Spleen (tissue), 11 donors: ENCODE measurements around the gene TEDC1. TPM values are rescaled to one million over a fixed set of nuclear protein-coding genes. Genes with fewer than 3 reads are reported as not detected.

Experiments
- DNase-seq: peaks from one replicate; pipeline ENCODE4 v3.0.0-alpha.2; 2020
- H3K27ac ChIP-seq, 8 donors: fragments of 200-600 bp; sonication (generic) in 7 of 8; 1 replicate in 4 of 8; 2 replicates in 4 of 8; pipeline versions ENCODE4 v1.5.0 to v1.8.0; 2016 to 2021; ENCODE audit warnings: inconsistent platforms in 4 of 8, mild to moderate bottlenecking in 4 of 8, moderate library complexity in 1 of 8
- H3K27me3 ChIP-seq, 7 donors: fragments of 200-600 bp; sonication (generic) in 6 of 7; replicated peaks in 1 of 7; 1 replicate in 4 of 7; 2 replicates in 3 of 7; pipeline versions ENCODE4 v1.5.0 to v1.8.0; 2016 to 2021; ENCODE audit warnings: inconsistent platforms in 3 of 7, mild to moderate bottlenecking in 1 of 7
- H3K36me3 ChIP-seq, 6 donors: fragments of 200-600 bp; sonication (generic) in 5 of 6; 1 replicate in 4 of 6; 2 replicates in 2 of 6; pipeline versions ENCODE4 v1.5.0 to v1.8.0; 2016 to 2021; ENCODE audit warnings: inconsistent platforms in 2 of 6
- H3K4me1 ChIP-seq, 6 donors: fragments of 200-600 bp; sonication (generic) in 5 of 6; 1 replicate in 3 of 6; 2 replicates in 3 of 6; pipeline versions ENCODE4 v1.5.0 to v1.8.0; 2016 to 2021; ENCODE audit warnings: inconsistent platforms in 3 of 6
- H3K4me3 ChIP-seq, 8 donors: fragments of 200-600 bp; sonication (generic) in 7 of 8; 1 replicate in 4 of 8; 2 replicates in 4 of 8; pipeline versions ENCODE4 v1.5.0 to v1.8.0; 2016 to 2021; ENCODE audit warnings: inconsistent platforms in 4 of 8, mild to moderate bottlenecking in 4 of 8, moderate library complexity in 2 of 8
- H3K9me3 ChIP-seq, 8 donors: fragments of 200-600 bp; sonication (generic) in 7 of 8; 1 replicate in 4 of 8; 2 replicates in 4 of 8; pipeline versions ENCODE4 v1.5.0 to v1.8.0; 2016 to 2021; ENCODE audit warnings: inconsistent platforms in 4 of 8
- POLR2A ChIP-seq, 3 donors: fragments of 450-650 bp; IDR thresholded peaks; one replicate each; pipeline ENCODE4 v1.5.1; 2017; ENCODE audit warnings: antibody characterized with exemption in 3 of 3, mild to moderate bottlenecking in 1 of 3
- POLR2AphosphoS5 ChIP-seq, 3 donors: sonication (generic); formaldehyde crosslinking; IDR thresholded peaks; one replicate each; pipeline ENCODE4 v1.5.1; 2017; ENCODE audit warnings: antibody characterized with exemption in 3 of 3
- WGBS, 5 donors: extraction: QIAGEN DNeasy Blood & Tissue Kit in 3 of 5; methylation state at CpG; one replicate each; pipeline versions ENCODE4 v1.1.5 to v1.1.7; 2013 to 2018; 5-methylcytosine and 5-hydroxymethylcytosine counted together
- intact Hi-C: fragments of 100-400 bp; cut with DNase I; formaldehyde crosslinking; loops from one replicate; pipeline ENCODE4 v1.15.0; 2023; ENCODE audit warnings: low total_unique reads
- polyA plus RNA-seq, 3 donors: library from polyadenylated mRNA; stranded (reverse); fragments of 200-250 nt; gene quantifications; one replicate each; pipeline ENCODE4 v1.2.1, GENCODE V29; 2013
- total RNA-seq, 7 donors: library from RNA; depleted of rRNA in 3 of 7; stranded (reverse); fragments of >200 nt in 3 of 7; fragmentation: NEBNext Ultra II Directional in 4 of 7; extraction: Animal tissue kit (Norgen Biotek cat#: 25700) in 4 of 7; gene quantifications; one replicate each; pipeline versions ENCODE4 v1.1.0 to v1.2.1, GENCODE V29; 2016 to 2021
- TF ChIP-seq, protein P1 (sequence below), 11 experiments: fragments of 200-600 bp in 7 of 11; fragments of 450-650 bp in 4 of 11; sonication (generic) in 4 of 11; IDR thresholded peaks in 8 of 11; conservative IDR thresholded peaks in 3 of 11; 1 replicate in 7 of 11; 2 replicates in 4 of 11; pipeline versions ENCODE4 v1.4.0 to v1.8.0; 2016 to 2021; ENCODE audit warnings: antibody characterized with exemption in 11 of 11, inconsistent platforms in 4 of 11, mild to moderate bottlenecking in 1 of 11
- donor health status: healthy with polysubstance abuse.
- donor health status: DM: no; HTN: no; CAD: no; lungs with moderate emphysema.
- donor health status: DM: no; HTN: no; CAD: no.
- donor health status: Bipolar disorder and iron deficiency.
- donor health status: healthy.
- donor health status: DM: no; HTN: no; CAD: no.
- donor health status: DM: yes; HTN: yes; CAD: no.

The TEDC1 gene
- total and polyA plus RNA-seq, 10 donors, result 5.3 to 31.5 (median 12.3) TPM

DNA sequence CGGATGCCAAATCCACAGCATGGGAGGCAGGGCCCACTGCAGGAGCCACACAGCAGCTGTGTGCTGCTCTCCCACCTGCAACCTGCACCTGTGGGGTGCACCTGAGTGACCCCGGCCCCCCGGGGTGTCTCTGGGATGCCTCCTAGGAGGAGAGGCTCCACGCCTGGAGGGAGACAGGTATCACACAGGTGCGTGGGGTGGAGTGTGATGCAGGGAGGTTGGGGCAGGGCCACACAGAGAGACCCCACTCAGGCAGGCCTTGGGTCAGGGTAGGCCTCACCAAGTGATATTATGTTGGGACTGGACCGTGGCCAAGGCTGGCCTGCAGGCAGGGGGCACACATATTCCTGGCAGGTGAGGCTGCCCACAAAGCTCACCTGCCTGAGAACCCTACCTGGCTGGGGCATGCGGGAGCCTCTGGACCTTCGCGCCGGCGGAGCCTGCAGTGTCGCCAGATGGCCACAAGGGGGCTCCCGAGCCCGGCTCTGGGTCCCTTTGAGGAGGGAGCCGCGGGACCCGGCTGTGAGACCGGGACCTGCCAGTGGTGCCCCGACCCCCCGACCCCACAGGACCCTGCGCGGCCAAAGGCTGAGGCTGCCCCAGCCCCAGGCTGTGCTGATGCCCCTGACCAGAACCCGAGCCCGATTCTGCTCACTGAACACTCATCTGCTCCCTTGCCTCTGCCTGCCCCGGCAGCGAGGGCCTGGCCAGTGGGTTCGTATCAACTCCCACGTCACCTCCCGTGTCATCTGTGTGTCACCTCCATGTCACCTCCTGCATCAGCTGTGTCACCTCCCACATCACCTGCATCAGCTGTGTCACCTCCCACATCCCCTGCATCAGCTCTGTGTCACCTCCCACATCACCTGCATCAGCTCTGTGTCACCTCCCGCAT lies 46.8 kb downstream of the TEDC1 start:
- WGBS, 5 donors, result 23 to 44% (median 32%) methylated on average over 11 to 30 of the region's 30 CpGs
- peaks cover 0 to 18% (median 7%) of the 10 kb centered on the region in 6 donors for H3K4me1 ChIP-seq
- H3K4me3 ChIP-seq, result peak overlapping the region in 1 of 8 donors; percentile 34
- TF ChIP-seq POLR2A (IDR thresholded peaks at IDR 0.05), result no peak
- TF ChIP-seq, protein P1, sequence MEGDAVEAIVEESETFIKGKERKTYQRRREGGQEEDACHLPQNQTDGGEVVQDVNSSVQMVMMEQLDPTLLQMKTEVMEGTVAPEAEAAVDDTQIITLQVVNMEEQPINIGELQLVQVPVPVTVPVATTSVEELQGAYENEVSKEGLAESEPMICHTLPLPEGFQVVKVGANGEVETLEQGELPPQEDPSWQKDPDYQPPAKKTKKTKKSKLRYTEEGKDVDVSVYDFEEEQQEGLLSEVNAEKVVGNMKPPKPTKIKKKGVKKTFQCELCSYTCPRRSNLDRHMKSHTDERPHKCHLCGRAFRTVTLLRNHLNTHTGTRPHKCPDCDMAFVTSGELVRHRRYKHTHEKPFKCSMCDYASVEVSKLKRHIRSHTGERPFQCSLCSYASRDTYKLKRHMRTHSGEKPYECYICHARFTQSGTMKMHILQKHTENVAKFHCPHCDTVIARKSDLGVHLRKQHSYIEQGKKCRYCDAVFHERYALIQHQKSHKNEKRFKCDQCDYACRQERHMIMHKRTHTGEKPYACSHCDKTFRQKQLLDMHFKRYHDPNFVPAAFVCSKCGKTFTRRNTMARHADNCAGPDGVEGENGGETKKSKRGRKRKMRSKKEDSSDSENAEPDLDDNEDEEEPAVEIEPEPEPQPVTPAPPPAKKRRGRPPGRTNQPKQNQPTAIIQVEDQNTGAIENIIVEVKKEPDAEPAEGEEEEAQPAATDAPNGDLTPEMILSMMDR (IDR thresholded peaks at IDR 0.05 in 8 of 11, conservative IDR thresholded peaks at IDR 0.05 in 3 of 11), result peak; percentile 67 to 99 (median 97)
- TF ChIP-seq POLR2AphosphoS5 (IDR thresholded peaks at IDR 0.05), result peak in 1 of 3 donors; percentile 14
- H3K27me3 ChIP-seq, result peaks cover 0 to 56% (median 3%) of the 10 kb centered on the region in 7 donors
- DNase-seq, result peak; percentile 93
- intact Hi-C loops, result no loop called here
- no peak overlapping the region for H3K27ac ChIP-seq
- H3K36me3 ChIP-seq, result no peaks in the 10 kb centered on the region
- peaks cover 0 to 8% (median 5%) of the 10 kb centered on the region in 8 donors for H3K9me3 ChIP-seq

DNA sequence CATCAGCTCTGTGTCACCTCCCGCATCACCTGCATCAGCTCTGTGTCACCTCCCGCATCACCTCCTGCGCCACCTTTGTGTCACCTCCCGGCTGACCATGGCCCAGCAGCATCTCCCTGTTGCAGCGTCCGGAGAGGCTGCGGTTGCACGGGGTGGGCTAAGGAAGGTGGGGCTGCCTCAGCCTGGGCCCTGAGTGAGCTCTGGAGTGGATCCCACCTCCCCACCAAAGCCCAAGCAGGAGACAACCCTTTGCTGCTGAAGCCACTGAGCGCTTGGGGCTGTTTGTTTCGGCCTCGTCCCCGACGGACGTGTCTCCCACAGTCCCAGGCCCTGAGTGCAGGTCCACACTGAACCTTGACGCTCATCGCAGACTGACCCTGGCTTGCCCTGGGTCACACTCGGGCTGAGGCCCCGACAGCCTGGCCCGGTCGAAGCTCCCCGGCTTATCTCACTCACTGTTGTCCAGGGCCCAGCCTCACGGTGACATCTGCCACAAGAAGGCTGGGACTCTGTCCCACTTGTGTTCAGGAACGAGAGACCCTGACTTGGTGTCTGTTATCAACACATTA lies 47.5 kb downstream of the TEDC1 start:
- TF ChIP-seq POLR2A (IDR thresholded peaks at IDR 0.05), result no peak
- no peak for TF ChIP-seq POLR2AphosphoS5 (IDR thresholded peaks at IDR 0.05)
- TF ChIP-seq, protein P1 (IDR thresholded peaks at IDR 0.05 in 8 of 11, conservative IDR thresholded peaks at IDR 0.05 in 3 of 11), result no peak
- H3K27me3 ChIP-seq, result peaks cover 0 to 56% (median 3%) of the 10 kb centered on the region in 7 donors
- no peak for DNase-seq
- H3K27ac ChIP-seq, result no peak overlapping the region
- no peaks in the 10 kb centered on the region for H3K36me3 ChIP-seq
- 83 to 93% (median 89%) methylated on average over 9 to 23 of the region's 23 CpGs for WGBS, 5 donors
- intact Hi-C loops, result no loop called here
- H3K9me3 ChIP-seq, result peaks cover 0 to 15% (median 12%) of the 10 kb centered on the region in 8 donors
- no peak overlapping the region for H3K4me3 ChIP-seq
- H3K4me1 ChIP-seq, result peaks cover 0 to 11% (median 6%) of the 10 kb centered on the region in 6 donors

DNA sequence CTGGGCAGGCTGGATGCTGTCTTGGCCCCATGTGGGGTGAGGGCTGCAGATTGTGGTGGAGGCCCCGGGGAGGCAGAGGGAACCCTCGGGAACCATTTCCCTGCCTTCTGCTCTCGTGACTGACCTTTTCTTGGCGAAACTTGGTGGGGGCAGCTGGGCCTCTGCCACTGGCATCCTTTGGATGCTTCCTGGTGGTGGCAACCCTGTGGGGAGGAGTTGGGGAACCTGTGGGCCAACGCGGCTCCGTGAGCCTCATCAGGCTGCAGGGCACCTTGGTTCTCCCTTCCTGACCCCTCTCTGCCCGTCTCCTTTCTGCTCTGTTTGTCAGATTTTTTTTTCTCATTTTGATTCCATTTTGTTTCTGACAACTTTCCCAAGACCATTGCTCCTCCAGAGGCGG lies 49.8 kb downstream of the TEDC1 start:
- H3K36me3 ChIP-seq, result no peaks in the 10 kb centered on the region
- peaks cover 0 to 45% (median 3%) of the 10 kb centered on the region in 7 donors for H3K27me3 ChIP-seq
- TF ChIP-seq, protein P1 (IDR thresholded peaks at IDR 0.05 in 8 of 11, conservative IDR thresholded peaks at IDR 0.05 in 3 of 11), result no peak
- TF ChIP-seq POLR2A (IDR thresholded peaks at IDR 0.05) (no peak), POLR2AphosphoS5 (IDR thresholded peaks at IDR 0.05) (no peak)
- peaks cover 0 to 22% (median 16%) of the 10 kb centered on the region in 8 donors for H3K9me3 ChIP-seq
- 72 to 85% (median 80%) methylated on average over 9 of the region's 9 CpGs for WGBS, 5 donors
- no peak for DNase-seq
- intact Hi-C loops, result no loop called here
- peaks cover 0 to 11% (median 6%) of the 10 kb centered on the region in 6 donors for H3K4me1 ChIP-seq
- H3K4me3 ChIP-seq, result no peak overlapping the region
- no peak overlapping the region for H3K27ac ChIP-seq
